LNCAP (cell line): ENCODE data around the gene ACKR4.

Source experiments
- CTCF ChIP-seq: fragments of 450-650 bp; IDR thresholded peaks from 2 replicates; pipeline ENCODE4 v1.5.1; 2017; ENCODE audit warnings: mild to moderate bottlenecking

The ACKR4 gene

GRCh38 chr3:132635052-132635451 lies 38.0 kb downstream of the ACKR4 start:
- no peak for TF ChIP-seq CTCF

GRCh38 chr3:132637590-132637989 lies 40.5 kb downstream of the ACKR4 start:
- no peak for TF ChIP-seq CTCF

- no peak for TF ChIP-seq CTCF
Measured at GRCh38 chr3:132638706-132639105, 41.6 kb downstream of the ACKR4 start.

GRCh38 chr3:132641837-132642538 lies 44.9 kb downstream of the ACKR4 start:
- peak; percentile 72 for TF ChIP-seq CTCF

GRCh38 chr3:132642539-132642847 lies 45.4 kb downstream of the ACKR4 start:
- TF ChIP-seq CTCF: no peak

GRCh38 chr3:132643366-132643765 lies 46.3 kb downstream of the ACKR4 start:
- no peak for TF ChIP-seq CTCF

GRCh38 chr3:132645058-132645457 lies 48.0 kb downstream of the ACKR4 start:
- TF ChIP-seq CTCF: no peak

GRCh38 chr3:132650153-132650552 lies 53.1 kb downstream of the ACKR4 start:
- TF ChIP-seq CTCF: no peak
